GM18909 (cell line): ENCODE data around the gene TSEN2.
"Not testable (repeated sequence)": the region's sequence is repeated elsewhere in the genome, so short reads cannot be mapped to it uniquely, and the experiment has no call there.

Source experiments
- ATAC-seq: cut with Tn5 transposase; IDR thresholded peaks from one replicate; pipeline ENCODE4 v1.9.1; 2021; ENCODE audit warnings: mild to moderate bottlenecking; ENCODE audit not compliant: unreplicated experiment, poor library complexity

Gene TSEN2

DNA sequence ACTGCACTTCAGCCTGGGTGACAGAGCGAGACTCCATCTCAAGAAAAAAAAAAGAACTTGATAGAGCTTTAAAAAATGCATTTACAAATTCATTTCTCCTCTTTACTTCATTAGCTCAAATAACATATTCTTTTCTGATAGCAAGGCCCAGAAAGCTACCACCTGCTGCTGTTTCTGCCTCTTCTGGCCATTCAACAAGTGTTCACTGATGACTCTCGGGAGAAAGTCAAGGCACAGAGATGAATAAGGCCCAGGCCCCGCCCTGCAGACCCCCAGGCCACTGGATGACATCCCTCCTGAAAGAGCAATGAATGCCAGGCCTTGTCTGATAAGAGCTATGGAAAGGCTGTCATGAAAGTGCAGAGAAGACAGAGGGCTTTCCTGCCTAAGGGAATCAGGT is 13.6 kb upstream of the TSEN2 start:
- no peak for ATAC-seq

DNA sequence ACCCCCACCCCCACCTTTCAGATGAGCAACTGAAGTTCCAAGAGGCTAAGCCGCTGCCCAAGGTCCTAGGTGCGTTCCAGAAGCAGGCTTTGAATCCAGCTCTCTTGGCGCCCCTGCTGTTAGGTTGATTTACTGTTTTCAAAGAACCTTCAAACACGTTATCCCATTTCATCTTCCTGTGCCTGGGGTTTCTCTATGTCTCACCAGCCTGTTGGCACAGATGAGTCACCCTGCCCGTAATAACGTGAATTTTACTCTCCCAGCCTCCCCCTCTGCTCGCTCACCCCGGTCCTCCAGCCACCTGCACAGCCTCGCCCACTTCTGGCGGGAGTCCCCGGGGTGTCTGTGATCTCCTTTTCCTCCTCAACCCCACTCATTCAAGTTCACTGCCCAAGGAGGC is 13.0 kb upstream of the TSEN2 start:
- no peak for ATAC-seq

GRCh38 chr3:12472000-12472610 is 12.2 kb upstream of the TSEN2 start:
- no peak for ATAC-seq

DNA sequence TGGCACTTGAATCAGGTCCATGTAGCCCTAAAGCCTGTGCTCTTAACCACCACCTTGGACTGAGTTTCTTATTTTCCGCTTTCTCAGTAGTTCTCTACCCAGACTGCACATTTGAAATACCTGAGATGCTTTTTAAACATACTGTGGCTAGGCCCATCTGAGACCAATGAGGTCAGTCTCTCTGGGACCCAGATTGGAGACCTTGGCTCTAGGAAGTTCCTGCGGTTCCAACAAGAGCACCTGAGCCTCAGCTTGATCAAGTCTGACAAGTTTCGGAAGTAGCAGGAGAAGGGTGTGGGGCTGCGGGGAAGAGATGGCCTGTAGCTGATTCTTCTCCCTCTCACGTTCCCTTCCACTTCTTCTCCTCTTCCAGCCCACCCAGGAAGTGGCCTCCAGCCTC is 11.5 kb upstream of the TSEN2 start:
- ATAC-seq = no peak

DNA sequence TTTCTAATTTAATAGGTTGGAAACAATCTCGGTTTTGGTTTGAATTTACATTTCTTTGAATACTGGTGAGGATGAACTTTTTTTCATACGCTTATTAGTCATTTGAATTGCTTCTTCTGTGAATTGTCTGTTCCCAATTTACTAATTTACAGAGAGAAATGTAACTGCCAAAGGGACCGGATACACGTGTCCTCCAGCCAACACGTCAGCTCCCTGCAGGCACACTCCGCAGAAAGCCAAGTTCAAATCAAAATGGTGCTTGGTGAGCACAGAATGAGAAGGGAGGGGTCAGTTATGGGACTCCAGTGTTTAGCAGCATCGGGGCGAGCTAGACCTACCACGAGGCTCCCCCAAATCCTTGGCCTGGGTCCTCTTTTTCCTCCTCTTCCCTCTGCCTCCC is 10.8 kb upstream of the TSEN2 start:
- no peak for ATAC-seq

GRCh38 chr3:12476238-12476897 is 7.9 kb upstream of the TSEN2 start:
- ATAC-seq = no peak

- ATAC-seq = no peak
These were observed 7.0 kb upstream of the TSEN2 start for GRCh38 chr3:12477256-12477655.

DNA sequence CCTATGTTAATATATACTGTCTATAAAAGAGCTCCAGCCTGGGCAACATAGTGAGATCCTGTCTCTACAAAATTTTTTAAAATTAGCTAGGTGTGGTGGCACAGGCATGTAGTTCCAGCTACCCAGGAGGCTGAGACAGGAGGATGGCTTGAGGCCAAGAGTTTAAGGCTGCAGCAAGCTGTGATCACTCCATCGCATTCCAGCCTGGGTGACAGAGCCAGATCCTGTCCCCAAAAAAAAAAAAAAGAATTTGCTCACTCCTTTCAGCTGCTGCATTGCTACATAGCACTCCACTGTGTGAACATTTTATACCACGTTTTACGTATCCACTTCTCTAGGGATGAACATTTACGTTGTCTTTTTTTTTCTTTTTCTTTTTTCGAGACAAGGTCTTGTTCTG is 6.0 kb upstream of the TSEN2 start:
- ATAC-seq = no peak

DNA sequence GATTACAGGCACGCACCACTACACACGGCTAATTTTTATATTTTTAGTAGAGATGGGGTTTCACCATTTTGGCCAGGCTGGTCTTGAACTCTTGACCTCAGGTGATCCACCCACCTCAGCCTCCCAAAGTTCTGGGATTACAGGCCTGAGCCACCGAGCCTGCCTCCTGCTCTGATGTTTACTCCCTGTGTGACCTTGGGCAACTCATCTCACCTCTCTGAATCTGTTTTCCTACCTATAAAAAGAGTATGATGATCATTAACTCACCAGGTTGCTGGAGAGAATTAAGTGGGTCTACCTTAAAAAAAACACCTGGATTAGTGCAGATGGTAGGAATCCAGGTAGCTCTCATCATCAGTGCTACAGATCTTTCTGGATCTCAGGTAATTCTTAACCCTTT is 5.1 kb upstream of the TSEN2 start:
- not testable (repeated sequence) for ATAC-seq

DNA sequence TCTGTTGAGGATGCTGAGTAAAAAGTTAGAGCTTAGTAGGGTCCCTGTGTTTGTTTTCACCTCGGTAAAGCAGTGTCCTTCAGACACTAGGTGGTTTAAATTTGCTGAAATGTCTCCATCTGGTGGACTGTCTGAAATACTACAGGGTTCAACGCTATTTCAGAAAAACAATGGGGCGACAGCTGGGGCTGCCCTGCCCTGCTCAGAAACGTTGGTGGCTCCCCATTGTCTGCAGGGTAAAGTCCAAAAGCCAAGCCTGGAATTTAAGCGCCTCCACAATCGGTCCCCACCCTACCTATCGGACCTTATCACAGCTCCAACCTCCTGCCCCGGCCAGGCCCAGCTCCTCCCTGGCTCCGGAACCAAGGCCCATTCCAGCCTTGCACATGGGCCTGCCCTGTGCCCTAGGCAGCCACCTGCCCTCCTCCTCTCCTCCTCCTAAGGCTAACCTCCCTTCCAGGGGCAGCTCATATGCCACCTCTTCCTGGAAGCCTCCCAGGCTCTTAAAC is 4.3 kb upstream of the TSEN2 start:
- ATAC-seq = no peak

DNA sequence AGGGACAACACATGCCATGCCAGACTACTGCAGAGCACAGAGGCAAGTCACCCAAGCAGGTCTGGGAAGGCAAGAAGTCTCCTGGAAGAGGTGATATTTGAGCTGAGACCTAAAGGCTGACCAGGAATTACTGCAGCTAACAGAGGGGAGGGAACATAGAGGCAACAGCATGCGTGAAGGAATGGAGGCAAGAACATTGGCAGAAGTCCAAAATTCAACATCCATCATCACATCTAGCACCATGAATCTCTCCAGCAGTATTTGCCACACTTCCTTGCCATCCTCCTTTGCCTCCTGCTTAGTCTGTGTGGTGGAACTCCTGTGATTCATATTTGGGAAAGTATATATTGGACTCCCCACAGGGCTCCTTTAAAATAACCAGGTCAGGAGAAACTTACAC is 870 bp upstream of the TSEN2 start:
- ATAC-seq = no peak

DNA sequence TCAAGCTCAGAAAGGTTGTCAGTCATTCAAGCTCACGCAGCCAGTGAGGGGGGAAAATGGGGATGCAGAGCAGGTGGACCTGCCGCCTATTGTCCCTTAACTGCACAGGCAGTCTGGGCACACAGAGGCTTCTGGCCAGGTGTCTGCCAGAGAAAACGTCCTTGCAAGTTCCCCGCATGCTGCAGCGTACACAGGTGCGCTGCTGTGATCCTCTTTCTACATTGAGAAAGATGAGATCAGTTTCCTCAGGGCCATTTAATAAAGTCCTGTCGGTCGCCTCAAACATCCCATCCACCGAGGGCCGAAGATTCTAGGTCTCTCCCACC is 445 bp upstream of the TSEN2 start:
- ATAC-seq = no peak

- no peak for ATAC-seq
These were observed 675 bp downstream of the TSEN2 start for GRCh38 chr3:12484983-12485327.

GRCh38 chr3:12486001-12486400 is 1.7 kb downstream of the TSEN2 start:
- ATAC-seq = no peak

GRCh38 chr3:12486916-12487315 is 2.6 kb downstream of the TSEN2 start:
- no peak for ATAC-seq

- no peak for ATAC-seq
These were observed 3.1 kb downstream of the TSEN2 start for GRCh38 chr3:12487336-12487735.

DNA sequence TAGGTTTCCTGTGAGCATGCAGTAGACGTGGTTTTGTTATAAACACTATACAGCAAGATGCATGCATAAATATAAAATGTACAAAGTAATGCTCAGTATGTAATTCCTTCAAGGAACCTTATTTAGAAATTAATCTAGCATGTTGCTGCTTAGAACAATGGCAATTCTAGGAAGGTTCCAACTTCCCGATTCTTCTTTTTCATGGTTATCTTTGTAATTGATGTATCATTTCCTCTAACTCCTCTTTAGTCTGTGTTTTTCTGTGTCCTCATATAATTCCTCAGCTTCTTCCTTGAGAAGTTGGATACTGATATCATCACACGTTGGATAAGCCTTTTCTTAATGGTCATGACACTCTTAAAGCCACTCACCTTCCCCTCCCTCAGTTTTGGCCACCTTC is 3.5 kb downstream of the TSEN2 start:
- no peak for ATAC-seq

GRCh38 chr3:12489368-12489767 is 5.1 kb downstream of the TSEN2 start:
- ATAC-seq = no peak

DNA sequence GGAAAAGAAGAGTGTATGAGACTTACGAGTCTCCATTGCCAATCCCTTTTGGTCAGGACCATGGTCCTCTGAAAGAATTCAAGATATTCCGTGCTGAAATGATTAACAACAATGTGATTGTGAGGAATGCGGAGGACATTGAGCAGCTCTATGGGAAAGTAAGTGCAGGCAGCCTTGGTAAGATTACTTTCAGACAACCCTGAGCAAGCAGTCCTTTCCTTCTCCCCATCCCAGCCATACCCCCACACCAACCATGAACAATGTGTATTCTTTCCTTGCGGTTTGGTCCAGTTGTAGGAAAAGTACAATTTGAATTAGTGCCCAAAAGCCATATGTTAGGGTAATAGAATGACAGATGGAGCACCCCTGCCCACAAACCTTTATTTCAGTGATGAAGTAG is 5.6 kb downstream of the TSEN2 start:
- ATAC-seq = no peak

DNA sequence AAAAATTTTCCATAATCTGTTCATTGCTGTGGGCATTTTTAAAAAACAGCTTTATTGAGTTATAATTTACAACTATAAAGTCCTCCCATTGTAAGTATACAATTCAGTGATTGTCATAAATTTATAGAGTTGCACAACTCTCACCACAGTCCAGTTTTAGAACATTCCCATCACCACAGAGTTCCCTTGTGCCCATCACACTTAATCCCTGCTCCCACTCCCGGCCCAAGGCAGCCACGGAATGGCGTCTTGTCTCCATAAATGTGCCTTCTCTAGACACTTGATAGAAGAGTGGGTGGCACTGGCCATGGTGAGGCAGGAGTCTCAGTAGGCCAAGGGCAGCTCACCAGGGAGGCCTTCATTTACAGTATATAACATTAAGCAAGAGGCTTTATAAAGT is 6.3 kb downstream of the TSEN2 start:
- ATAC-seq = no peak

GRCh38 chr3:12495749-12496452 is 11.6 kb downstream of the TSEN2 start:
- no peak for ATAC-seq

DNA sequence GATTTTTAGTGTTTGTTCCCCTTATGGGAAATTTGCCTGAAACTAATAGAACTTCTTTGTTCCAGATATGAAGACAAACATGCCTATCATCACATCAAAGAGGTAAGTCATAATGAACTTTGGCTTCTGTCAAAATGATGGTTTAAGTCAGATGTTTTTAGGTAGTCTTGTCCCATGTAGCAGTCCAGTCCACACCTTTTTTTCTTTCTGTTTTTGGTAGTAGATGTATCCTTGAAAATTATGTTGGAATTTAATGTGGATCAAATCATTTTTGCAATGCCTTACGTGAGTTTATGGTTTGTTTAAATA is 12.1 kb downstream of the TSEN2 start:
- ATAC-seq = no peak
